ENCODE measurements around the gene TAF1D. TPM values are rescaled to one million over a fixed set of nuclear protein-coding genes. Genes with fewer than 3 reads are reported as not detected.
"Not testable (repeated sequence)": the region's sequence is repeated elsewhere in the genome, so short reads cannot be mapped to it uniquely, and the experiment has no call there.

Gene TAF1D
- total RNA-seq, 3 donors from 2014 or later (not counting 1 experiment from before 2014, with no cell fraction given) = 76.3 to 110 (median 109) TPM

GRCh38 chr11:93767018-93767417, 25.7 kb upstream of the TAF1D start:
- peaks cover 0 to 2% of the 10 kb centered on the region in 2 donors for H3K9me3 Mint-ChIP-seq
- H3K4me1 Mint-ChIP-seq = no peaks in the 10 kb centered on the region
- WGBS (ENCODE audit: insufficient coverage) = 89% methylated on average over 3 of the region's 3 CpGs
- TF ChIP-seq CTCF (IDR thresholded peaks at IDR 0.05) = no peak
- Histone ChIP-seq H3K9me3 (ENCODE audit: control insufficient read depth, insufficient read depth, low read length) (no peaks in the 10 kb centered on the region), H3K36me3 (ENCODE audit: control insufficient read depth, insufficient read depth, low read length) (peaks cover 5% of the 10 kb centered on the region), H3K4me1 (ENCODE audit: control insufficient read depth, insufficient read depth, low read length) (no peaks in the 10 kb centered on the region), H3K27ac (ENCODE audit: low read length) (no peak overlapping the region), H3K4me3 (ENCODE audit: low read length) (no peak overlapping the region), H3K27me3 (ENCODE audit: control insufficient read depth, insufficient read depth, low read length) (no peaks in the 10 kb centered on the region)
- no peaks in the 10 kb centered on the region for H3K27me3 Mint-ChIP-seq (ENCODE audit: low read depth in 2 of 2)
- no peak overlapping the region for H3K27ac Mint-ChIP-seq
- no peak overlapping the region for H3K4me3 Mint-ChIP-seq
- DNase-seq (no peak), ATAC-seq (no peak)
- no peaks in the 10 kb centered on the region for H3K36me3 Mint-ChIP-seq
- intact Hi-C loops (cut with micrococcal nuclease) = no loop called here

GRCh38 chr11:93766504-93766903, 25.2 kb upstream of the TAF1D start:
- H3K27ac Mint-ChIP-seq = no peak overlapping the region
- ATAC-seq = no peak
- TF ChIP-seq CTCF (IDR thresholded peaks at IDR 0.05) = no peak
- Histone ChIP-seq H3K27me3 (ENCODE audit: control insufficient read depth, insufficient read depth, low read length) (no peaks in the 10 kb centered on the region), H3K4me3 (ENCODE audit: low read length) (no peak overlapping the region), H3K9me3 (ENCODE audit: control insufficient read depth, insufficient read depth, low read length) (no peaks in the 10 kb centered on the region), H3K4me1 (ENCODE audit: control insufficient read depth, insufficient read depth, low read length) (no peaks in the 10 kb centered on the region), H3K36me3 (ENCODE audit: control insufficient read depth, insufficient read depth, low read length) (peaks cover 10% of the 10 kb centered on the region), H3K27ac (ENCODE audit: low read length) (no peak overlapping the region)
- no peak overlapping the region for H3K4me3 Mint-ChIP-seq
- DNase-seq = no peak
- H3K27me3 Mint-ChIP-seq (ENCODE audit: low read depth in 2 of 2) = no peaks in the 10 kb centered on the region
- H3K4me1 Mint-ChIP-seq = no peaks in the 10 kb centered on the region
- intact Hi-C loops (cut with micrococcal nuclease) = no loop called here
- 91% methylated on average over 3 of the region's 5 CpGs for WGBS (ENCODE audit: insufficient coverage)
- H3K36me3 Mint-ChIP-seq = no peaks in the 10 kb centered on the region
- H3K9me3 Mint-ChIP-seq = peaks cover 0 to 2% of the 10 kb centered on the region in 2 donors

GRCh38 chr11:93765551-93765950, 24.3 kb upstream of the TAF1D start:
- Mint-ChIP-seq H3K27ac (no peak overlapping the region), H3K36me3 (no peaks in the 10 kb centered on the region), H3K4me3 (no peak overlapping the region), H3K4me1 (no peaks in the 10 kb centered on the region), H3K9me3 (peaks cover 0 to 2% of the 10 kb centered on the region in 2 donors), H3K27me3 (ENCODE audit: low read depth in 2 of 2) (no peaks in the 10 kb centered on the region)
- 94% methylated on average over 2 of the region's 2 CpGs for WGBS (ENCODE audit: insufficient coverage)
- DNase-seq = no peak
- Histone ChIP-seq H3K4me3 (ENCODE audit: low read length) (no peak overlapping the region), H3K9me3 (ENCODE audit: control insufficient read depth, insufficient read depth, low read length) (no peaks in the 10 kb centered on the region), H3K36me3 (ENCODE audit: control insufficient read depth, insufficient read depth, low read length) (peaks cover 17% of the 10 kb centered on the region), H3K4me1 (ENCODE audit: control insufficient read depth, insufficient read depth, low read length) (no peaks in the 10 kb centered on the region), H3K27me3 (ENCODE audit: control insufficient read depth, insufficient read depth, low read length) (no peaks in the 10 kb centered on the region), H3K27ac (ENCODE audit: low read length) (no peak overlapping the region)
- TF ChIP-seq CTCF (IDR thresholded peaks at IDR 0.05) = no peak
- no peak for ATAC-seq
- intact Hi-C loops (cut with micrococcal nuclease) = no loop called here

- no peaks in the 10 kb centered on the region for H3K4me1 Mint-ChIP-seq
- peaks cover 35% of the 10 kb centered on the region for H3K36me3 ChIP-seq (ENCODE audit: control insufficient read depth, insufficient read depth, low read length)
- H3K27me3 ChIP-seq (ENCODE audit: control insufficient read depth, insufficient read depth, low read length) = no peaks in the 10 kb centered on the region
- DNase-seq (no peak), ATAC-seq (no peak)
- H3K27ac ChIP-seq (ENCODE audit: low read length) = no peak overlapping the region
- H3K36me3 Mint-ChIP-seq = no peaks in the 10 kb centered on the region
- no peak for TF ChIP-seq CTCF (IDR thresholded peaks at IDR 0.05)
- no peak overlapping the region for H3K4me3 Mint-ChIP-seq
- H3K9me3 Mint-ChIP-seq = peaks cover 0 to under 1% of the 10 kb centered on the region in 2 donors
- no peak overlapping the region for H3K27ac Mint-ChIP-seq
- intact Hi-C loops (cut with micrococcal nuclease) = no loop called here
- WGBS (ENCODE audit: insufficient coverage) = no CpG with 5 or more reads among the region's 1 CpG
- no peaks in the 10 kb centered on the region for H3K27me3 Mint-ChIP-seq (ENCODE audit: low read depth in 2 of 2)
- no peaks in the 10 kb centered on the region for H3K9me3 ChIP-seq (ENCODE audit: control insufficient read depth, insufficient read depth, low read length)
- H3K4me1 ChIP-seq (ENCODE audit: control insufficient read depth, insufficient read depth, low read length) = no peaks in the 10 kb centered on the region
- H3K4me3 ChIP-seq (ENCODE audit: low read length) = no peak overlapping the region
These were observed 20.6 kb upstream of the TAF1D start for GRCh38 chr11:93761910-93762309.

- H3K4me1 Mint-ChIP-seq; H3K27ac ChIP-seq (ENCODE audit: low read length); H3K27me3 Mint-ChIP-seq (ENCODE audit: low read depth in 2 of 2); H3K9me3 Mint-ChIP-seq; H3K27ac Mint-ChIP-seq; intact Hi-C loops (cut with micrococcal nuclease); H3K9me3 ChIP-seq (ENCODE audit: control insufficient read depth, insufficient read depth, low read length); H3K27me3 ChIP-seq (ENCODE audit: control insufficient read depth, insufficient read depth, low read length); H3K4me3 ChIP-seq (ENCODE audit: low read length); H3K36me3 Mint-ChIP-seq; DNase-seq; ATAC-seq; H3K4me1 ChIP-seq (ENCODE audit: control insufficient read depth, insufficient read depth, low read length); H3K4me3 Mint-ChIP-seq: not testable (repeated sequence)
- H3K36me3 ChIP-seq (ENCODE audit: control insufficient read depth, insufficient read depth, low read length) = peaks cover 47% of the 10 kb centered on the region
- no CpG with 5 or more reads among the region's 4 CpGs for WGBS (ENCODE audit: insufficient coverage)
These were observed 17.8 kb upstream of the TAF1D start for GRCh38 chr11:93759123-93759522.

All from natural killer cell (primary cell).